Type B pancreatic cell (in vitro differentiated cells): ENCODE data around the gene CMSS1. TPM values are rescaled to one million over a fixed set of nuclear protein-coding genes. Genes with fewer than 3 reads are reported as not detected.

ENCODE experiments used
- DNase-seq: peaks from one replicate; pipeline ENCODE4 v3.0.0; 2021; ENCODE audit warnings: mixed read lengths; ENCODE audit not compliant: unreplicated experiment; ENCODE audit errors: extremely low spot score
- H3K27ac Mint-ChIP-seq: 2 replicates; pipeline ENCODE4 v1.8.0; 2021; ENCODE audit warnings: mild to moderate bottlenecking, mixed read lengths
- H3K27me3 Mint-ChIP-seq: 2 replicates; pipeline ENCODE4 v1.8.0; 2021; ENCODE audit warnings: mixed read lengths
- H3K36me3 Mint-ChIP-seq: 2 replicates; pipeline ENCODE4 v1.8.0; 2021; ENCODE audit warnings: mixed read lengths
- H3K4me1 Mint-ChIP-seq: one replicate; pipeline ENCODE4 v1.8.0; 2021; ENCODE audit warnings: mixed read lengths; ENCODE audit not compliant: unreplicated experiment
- H3K4me3 Mint-ChIP-seq: 2 replicates; pipeline ENCODE4 v1.8.0; 2021; ENCODE audit warnings: mild to moderate bottlenecking, mixed read lengths
- H3K9me3 Mint-ChIP-seq: 2 replicates; pipeline ENCODE4 v1.8.0; 2021; ENCODE audit warnings: mixed read lengths
- total RNA-seq: library from RNA; stranded (reverse); gene quantifications from 2 replicates; pipeline ENCODE4 v1.2.1, GENCODE V29; 2021; ENCODE audit warnings: low replicate concordance
- TF ChIP-seq, protein P1 (sequence below): fragments of 200-600 bp; sonication (generic); conservative IDR thresholded peaks from 2 replicates; pipeline ENCODE4 v1.5.0; 2021; ENCODE audit warnings: antibody characterized with exemption, mild to moderate bottlenecking

The CMSS1 gene
- total RNA-seq, 1 donor from 2014 or later, result 34.1 TPM

DNA sequence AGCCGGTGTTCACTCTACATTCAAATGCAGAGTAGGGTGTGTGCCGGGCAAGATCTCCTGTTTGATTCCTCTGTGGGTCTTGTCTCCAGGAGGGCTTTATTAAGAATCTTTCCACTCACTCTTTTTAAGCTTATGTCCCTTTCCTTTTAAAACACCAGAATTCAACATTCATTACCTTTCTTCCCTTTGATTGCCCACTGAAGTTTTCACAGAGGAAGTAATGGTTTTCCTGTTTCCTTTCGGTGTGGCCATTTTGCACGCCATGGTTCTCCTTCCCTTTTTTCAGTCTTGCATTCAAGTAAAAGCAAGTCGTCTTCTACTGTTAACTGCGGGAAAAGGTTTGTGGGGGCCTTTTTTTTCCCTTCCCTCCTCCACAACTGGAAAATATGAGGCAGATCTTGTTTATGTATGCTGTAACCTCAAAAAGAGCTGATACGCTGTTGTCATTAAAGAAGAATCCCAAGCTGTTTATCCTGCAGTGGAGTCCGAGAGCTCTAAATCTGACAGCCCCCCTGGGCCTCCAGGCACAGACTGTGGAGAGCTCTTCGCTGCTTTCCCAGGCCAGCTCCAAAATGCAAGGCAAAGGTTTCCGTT, 256.1 kb downstream of the CMSS1 start:
- Mint-ChIP-seq H3K4me1 (peaks cover 30% of the 10 kb centered on the region), H3K27ac (peak overlapping the region; percentile 44), H3K4me3 (peak overlapping the region; percentile 43), H3K36me3 (no peaks in the 10 kb centered on the region), H3K9me3 (no peaks in the 10 kb centered on the region), H3K27me3 (no peaks in the 10 kb centered on the region)
- TF ChIP-seq, protein P1, sequence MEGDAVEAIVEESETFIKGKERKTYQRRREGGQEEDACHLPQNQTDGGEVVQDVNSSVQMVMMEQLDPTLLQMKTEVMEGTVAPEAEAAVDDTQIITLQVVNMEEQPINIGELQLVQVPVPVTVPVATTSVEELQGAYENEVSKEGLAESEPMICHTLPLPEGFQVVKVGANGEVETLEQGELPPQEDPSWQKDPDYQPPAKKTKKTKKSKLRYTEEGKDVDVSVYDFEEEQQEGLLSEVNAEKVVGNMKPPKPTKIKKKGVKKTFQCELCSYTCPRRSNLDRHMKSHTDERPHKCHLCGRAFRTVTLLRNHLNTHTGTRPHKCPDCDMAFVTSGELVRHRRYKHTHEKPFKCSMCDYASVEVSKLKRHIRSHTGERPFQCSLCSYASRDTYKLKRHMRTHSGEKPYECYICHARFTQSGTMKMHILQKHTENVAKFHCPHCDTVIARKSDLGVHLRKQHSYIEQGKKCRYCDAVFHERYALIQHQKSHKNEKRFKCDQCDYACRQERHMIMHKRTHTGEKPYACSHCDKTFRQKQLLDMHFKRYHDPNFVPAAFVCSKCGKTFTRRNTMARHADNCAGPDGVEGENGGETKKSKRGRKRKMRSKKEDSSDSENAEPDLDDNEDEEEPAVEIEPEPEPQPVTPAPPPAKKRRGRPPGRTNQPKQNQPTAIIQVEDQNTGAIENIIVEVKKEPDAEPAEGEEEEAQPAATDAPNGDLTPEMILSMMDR, result no peak
- no peak for DNase-seq

DNA sequence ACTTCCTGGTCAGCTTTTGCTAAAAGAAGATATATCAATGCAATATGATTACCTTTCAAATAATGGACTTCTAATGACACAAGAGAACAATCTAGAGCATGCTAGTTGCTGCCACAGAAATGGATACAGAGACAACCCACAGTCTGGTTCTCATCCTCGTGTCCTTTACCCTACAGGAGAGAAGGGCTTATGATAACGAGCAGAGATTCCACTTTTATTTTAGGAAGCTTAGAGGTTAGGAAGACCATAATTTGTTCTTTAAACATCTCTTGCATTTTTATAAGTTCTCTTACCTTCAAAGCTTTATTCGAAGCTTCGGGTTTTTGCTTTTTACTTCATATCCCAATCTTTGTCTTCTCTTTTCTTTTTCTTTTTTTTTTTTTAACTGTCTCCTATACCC, 257.5 kb downstream of the CMSS1 start:
- H3K27me3 Mint-ChIP-seq, result no peaks in the 10 kb centered on the region
- TF ChIP-seq, protein P1, result no peak
- H3K4me3 Mint-ChIP-seq, result peak overlapping the region; percentile 10
- no peaks in the 10 kb centered on the region for H3K9me3 Mint-ChIP-seq
- no peak for DNase-seq
- H3K27ac Mint-ChIP-seq, result no peak overlapping the region
- H3K4me1 Mint-ChIP-seq, result peaks cover 26% of the 10 kb centered on the region
- no peaks in the 10 kb centered on the region for H3K36me3 Mint-ChIP-seq

DNA sequence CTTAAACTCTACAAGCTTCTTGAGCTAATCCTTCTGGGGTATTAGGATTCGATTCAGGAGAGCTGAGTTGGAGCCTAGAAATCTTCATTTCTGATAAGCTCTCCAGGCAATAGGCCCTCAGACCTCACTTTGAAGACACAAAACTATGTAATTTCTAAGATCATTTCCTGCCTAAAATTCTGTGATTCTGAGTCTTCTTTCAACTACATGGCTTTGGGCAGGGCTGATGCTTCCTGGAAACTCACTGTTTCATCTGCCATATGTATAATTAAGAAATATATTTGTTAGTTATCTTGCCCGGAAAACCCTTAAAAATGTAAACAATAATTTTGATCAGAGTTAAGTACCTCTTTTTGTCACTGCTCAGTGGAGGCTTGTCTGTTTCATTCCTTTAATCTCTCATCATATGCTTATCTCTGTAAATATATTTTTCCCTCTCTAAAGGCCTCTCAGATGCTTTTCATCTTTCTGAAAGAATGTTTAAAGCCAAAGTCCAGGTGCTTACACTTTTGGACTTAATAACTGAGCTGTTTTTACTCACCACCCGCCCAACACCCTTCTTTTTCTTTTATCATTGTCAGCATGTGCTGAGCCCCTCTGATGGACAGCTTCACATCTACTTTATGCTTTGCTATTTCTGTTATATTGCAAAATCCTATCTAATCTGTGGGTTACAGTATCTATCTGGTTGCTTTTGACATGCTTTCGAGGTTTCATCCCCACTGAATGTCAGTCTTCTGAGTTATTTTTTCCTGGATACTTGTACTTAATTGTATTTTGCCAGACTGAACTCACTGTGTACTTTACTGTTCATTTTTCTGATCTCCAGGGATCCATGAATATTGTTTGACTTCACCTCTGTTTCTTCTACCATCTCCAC, 258.4 kb downstream of the CMSS1 start:
- TF ChIP-seq, protein P1, result no peak
- Mint-ChIP-seq H3K36me3 (no peaks in the 10 kb centered on the region), H3K4me3 (peak overlapping the region; percentile 1), H3K27me3 (no peaks in the 10 kb centered on the region), H3K9me3 (no peaks in the 10 kb centered on the region), H3K4me1 (peaks cover 26% of the 10 kb centered on the region), H3K27ac (peak overlapping the region; percentile 18)
- DNase-seq, result no peak

GRCh38 chr3:100076731-100077529, 259.3 kb downstream of the CMSS1 start:
- Mint-ChIP-seq H3K4me3 (peak overlapping the region; percentile 12), H3K9me3 (no peaks in the 10 kb centered on the region), H3K27me3 (no peaks in the 10 kb centered on the region), H3K4me1 (peaks cover 26% of the 10 kb centered on the region), H3K27ac (peak overlapping the region; percentile 18), H3K36me3 (no peaks in the 10 kb centered on the region)
- DNase-seq, result no peak
- TF ChIP-seq, protein P1, result no peak

GRCh38 chr3:100079328-100079727, 261.7 kb downstream of the CMSS1 start:
- H3K27ac Mint-ChIP-seq, result no peak overlapping the region
- DNase-seq, result no peak
- no peaks in the 10 kb centered on the region for H3K27me3 Mint-ChIP-seq
- H3K4me3 Mint-ChIP-seq, result no peak overlapping the region
- H3K4me1 Mint-ChIP-seq, result peaks cover 21% of the 10 kb centered on the region
- TF ChIP-seq, protein P1, result no peak
- H3K36me3 Mint-ChIP-seq, result no peaks in the 10 kb centered on the region
- H3K9me3 Mint-ChIP-seq, result no peaks in the 10 kb centered on the region
